GM12878 (cell line): Measurements from ENCODE around the gene FKBP11. TPM values are rescaled to one million over a fixed set of nuclear protein-coding genes. Genes with fewer than 3 reads are reported as not detected.

Source experiments
- ATF7 ChIP-seq: fragments of 450-650 bp; IDR thresholded peaks from 2 replicates; pipeline ENCODE4 v1.6.1; 2016; ENCODE audit warnings: low read depth, mild to moderate bottlenecking
- CREM ChIP-seq: IDR thresholded peaks from 2 replicates; pipeline ENCODE4 v1.6.1; 2014; ENCODE audit warnings: antibody characterized with exemption, low read depth
- IKZF1 ChIP-seq: fragments of 450-650 bp; conservative IDR thresholded peaks from 2 replicates; pipeline ENCODE4 v1.6.1; 2017; ENCODE audit warnings: antibody characterized with exemption, mild to moderate bottlenecking
- MXI1 ChIP-seq: fragments of 150-350 bp; IDR thresholded peaks from 2 replicates; pipeline ENCODE4 v1.6.1; 2011; ENCODE audit warnings: low read depth, mild to moderate bottlenecking, inconsistent platforms, low read length, improper control_type of control experiment
- NRF1 ChIP-seq: conservative IDR thresholded peaks from 2 replicates; pipeline ENCODE4 v1.6.1; 2011; ENCODE audit warnings: mild to moderate bottlenecking, low read depth, low read length, improper control_type of control experiment
- POLR2AphosphoS2 ChIP-seq: IDR thresholded peaks from 2 replicates; pipeline ENCODE4 v1.6.1; 2011; ENCODE audit warnings: low read depth, mild to moderate bottlenecking, low read length, improper control_type of control experiment, moderate library complexity
- ZBED1 ChIP-seq: IDR thresholded peaks from 2 replicates; pipeline ENCODE4 v1.6.1; 2016; ENCODE audit warnings: borderline replicate concordance
- ZNF384 ChIP-seq: IDR thresholded peaks from 2 replicates; pipeline ENCODE4 v1.6.1; 2012; ENCODE audit warnings: low read depth, mild to moderate bottlenecking, low read length, improper control_type of control experiment, borderline replicate concordance
- polyA plus RNA-seq, 11 experiments: library from polyadenylated mRNA; depleted of rRNA in 4 of 11; unstranded in 6 of 11; stranded (reverse) in 5 of 11; fragments of >200 nt; fragmentation: Nextera tagmentation in 4 of 11; fragmentation: Illumina TruSeq in 1 of 11; extraction: Ambion mirVana in 4 of 11; extraction: Trizol in 1 of 11; gene quantifications; 1 replicate in 1 of 11; 2 replicates in 10 of 11; pipeline versions ENCODE4 v1.2.1 to v1.2.3, GENCODE V29; 2011 to 2016; ENCODE audit warnings: inconsistent platforms in 2 of 11, missing spikeins in 2 of 11, low read depth in 1 of 11
- total RNA-seq, 4 experiments: library from RNA; depleted of rRNA in 3 of 4; stranded (reverse); fragments of >200 nt in 3 of 4; fragmentation: Illumina TruSeq in 1 of 4; extraction: Trizol in 1 of 4; gene quantifications; 2 replicates each; pipeline versions ENCODE4 v1.2.1 to v1.2.3, GENCODE V29; 2013 to 2021
- TF ChIP-seq, protein P1 (sequence below): fragments of 450-650 bp; IDR thresholded peaks from 2 replicates; pipeline ENCODE4 v1.6.1; 2017; ENCODE audit warnings: mild to moderate bottlenecking, moderate library complexity
- TF ChIP-seq, protein P2 (sequence below): fragments of 450-650 bp; IDR thresholded peaks from 2 replicates; pipeline ENCODE4 v1.6.1; 2017; ENCODE audit warnings: antibody characterized with exemption, mild to moderate bottlenecking, moderate library complexity
- TF ChIP-seq, protein P3 (sequence below): fragments of 450-650 bp; formaldehyde crosslinking; IDR thresholded peaks from 2 replicates; pipeline ENCODE4 v1.5.0; 2022; ENCODE audit warnings: mild to moderate bottlenecking, missing genetic modification characterization
- TF ChIP-seq, protein P4 (sequence below): fragments of 450-650 bp; IDR thresholded peaks from 2 replicates; pipeline ENCODE4 v1.6.1; 2018; ENCODE audit warnings: borderline replicate concordance, mild to moderate bottlenecking; ENCODE audit not compliant: partially characterized antibody
- TF ChIP-seq, protein P5 (sequence below): fragments of 450-650 bp; IDR thresholded peaks from 2 replicates; pipeline ENCODE4 v1.6.1; 2014; ENCODE audit warnings: mild to moderate bottlenecking
- TF ChIP-seq, protein P6 (sequence below): fragments of 450-650 bp; IDR thresholded peaks from 2 replicates; pipeline ENCODE4 v1.6.1; 2017; ENCODE audit warnings: borderline replicate concordance

Gene FKBP11
- total and polyA plus RNA-seq, 10 of the 15 experiments (the other 5 are each of a cell fraction or from before 2014, with no cell fraction given), result 25.0 to 135 (median 56.5) TPM

DNA sequence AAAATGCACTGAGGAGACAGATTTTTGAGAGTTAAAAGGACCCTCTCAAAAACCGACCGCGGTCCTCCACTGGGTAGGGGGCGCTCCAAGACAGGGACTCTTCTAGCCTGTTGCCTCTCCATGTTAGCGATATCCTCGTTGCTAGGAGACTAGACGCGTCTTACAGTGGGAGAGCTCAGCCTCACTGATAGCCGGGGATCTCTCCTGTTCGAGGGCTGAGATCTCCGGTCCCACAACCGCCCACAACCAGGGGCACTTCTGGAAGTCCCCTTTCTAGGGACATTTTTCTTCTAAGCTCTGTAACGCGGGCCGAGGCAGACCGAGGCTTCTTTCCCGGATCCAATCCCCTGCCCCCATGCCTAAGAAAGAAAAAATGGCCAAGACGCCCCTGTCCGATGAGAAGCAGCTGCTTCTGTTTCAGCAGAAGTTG lies 21.3 kb downstream of the FKBP11 start (continued):
- TF ChIP-seq, protein P1, sequence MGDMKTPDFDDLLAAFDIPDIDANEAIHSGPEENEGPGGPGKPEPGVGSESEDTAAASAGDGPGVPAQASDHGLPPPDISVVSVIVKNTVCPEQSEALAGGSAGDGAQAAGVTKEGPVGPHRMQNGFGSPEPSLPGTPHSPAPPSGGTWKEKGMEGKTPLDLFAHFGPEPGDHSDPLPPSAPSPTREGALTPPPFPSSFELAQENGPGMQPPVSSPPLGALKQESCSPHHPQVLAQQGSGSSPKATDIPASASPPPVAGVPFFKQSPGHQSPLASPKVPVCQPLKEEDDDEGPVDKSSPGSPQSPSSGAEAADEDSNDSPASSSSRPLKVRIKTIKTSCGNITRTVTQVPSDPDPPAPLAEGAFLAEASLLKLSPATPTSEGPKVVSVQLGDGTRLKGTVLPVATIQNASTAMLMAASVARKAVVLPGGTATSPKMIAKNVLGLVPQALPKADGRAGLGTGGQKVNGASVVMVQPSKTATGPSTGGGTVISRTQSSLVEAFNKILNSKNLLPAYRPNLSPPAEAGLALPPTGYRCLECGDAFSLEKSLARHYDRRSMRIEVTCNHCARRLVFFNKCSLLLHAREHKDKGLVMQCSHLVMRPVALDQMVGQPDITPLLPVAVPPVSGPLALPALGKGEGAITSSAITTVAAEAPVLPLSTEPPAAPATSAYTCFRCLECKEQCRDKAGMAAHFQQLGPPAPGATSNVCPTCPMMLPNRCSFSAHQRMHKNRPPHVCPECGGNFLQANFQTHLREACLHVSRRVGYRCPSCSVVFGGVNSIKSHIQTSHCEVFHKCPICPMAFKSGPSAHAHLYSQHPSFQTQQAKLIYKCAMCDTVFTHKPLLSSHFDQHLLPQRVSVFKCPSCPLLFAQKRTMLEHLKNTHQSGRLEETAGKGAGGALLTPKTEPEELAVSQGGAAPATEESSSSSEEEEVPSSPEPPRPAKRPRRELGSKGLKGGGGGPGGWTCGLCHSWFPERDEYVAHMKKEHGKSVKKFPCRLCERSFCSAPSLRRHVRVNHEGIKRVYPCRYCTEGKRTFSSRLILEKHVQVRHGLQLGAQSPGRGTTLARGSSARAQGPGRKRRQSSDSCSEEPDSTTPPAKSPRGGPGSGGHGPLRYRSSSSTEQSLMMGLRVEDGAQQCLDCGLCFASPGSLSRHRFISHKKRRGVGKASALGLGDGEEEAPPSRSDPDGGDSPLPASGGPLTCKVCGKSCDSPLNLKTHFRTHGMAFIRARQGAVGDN, result no peak
- TF ChIP-seq, protein P2, sequence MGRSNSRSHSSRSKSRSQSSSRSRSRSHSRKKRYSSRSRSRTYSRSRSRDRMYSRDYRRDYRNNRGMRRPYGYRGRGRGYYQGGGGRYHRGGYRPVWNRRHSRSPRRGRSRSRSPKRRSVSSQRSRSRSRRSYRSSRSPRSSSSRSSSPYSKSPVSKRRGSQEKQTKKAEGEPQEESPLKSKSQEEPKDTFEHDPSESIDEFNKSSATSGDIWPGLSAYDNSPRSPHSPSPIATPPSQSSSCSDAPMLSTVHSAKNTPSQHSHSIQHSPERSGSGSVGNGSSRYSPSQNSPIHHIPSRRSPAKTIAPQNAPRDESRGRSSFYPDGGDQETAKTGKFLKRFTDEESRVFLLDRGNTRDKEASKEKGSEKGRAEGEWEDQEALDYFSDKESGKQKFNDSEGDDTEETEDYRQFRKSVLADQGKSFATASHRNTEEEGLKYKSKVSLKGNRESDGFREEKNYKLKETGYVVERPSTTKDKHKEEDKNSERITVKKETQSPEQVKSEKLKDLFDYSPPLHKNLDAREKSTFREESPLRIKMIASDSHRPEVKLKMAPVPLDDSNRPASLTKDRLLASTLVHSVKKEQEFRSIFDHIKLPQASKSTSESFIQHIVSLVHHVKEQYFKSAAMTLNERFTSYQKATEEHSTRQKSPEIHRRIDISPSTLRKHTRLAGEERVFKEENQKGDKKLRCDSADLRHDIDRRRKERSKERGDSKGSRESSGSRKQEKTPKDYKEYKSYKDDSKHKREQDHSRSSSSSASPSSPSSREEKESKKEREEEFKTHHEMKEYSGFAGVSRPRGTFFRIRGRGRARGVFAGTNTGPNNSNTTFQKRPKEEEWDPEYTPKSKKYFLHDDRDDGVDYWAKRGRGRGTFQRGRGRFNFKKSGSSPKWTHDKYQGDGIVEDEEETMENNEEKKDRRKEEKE, result no peak
- TF ChIP-seq IKZF1, result no peak
- TF ChIP-seq ATF7, result peak; percentile 12; the same call in 1 of the 2 replicates
- no peak for TF ChIP-seq POLR2AphosphoS2
- TF ChIP-seq MXI1, result peak; percentile 89
- no peak for TF ChIP-seq NRF1
- TF ChIP-seq, protein P3, sequence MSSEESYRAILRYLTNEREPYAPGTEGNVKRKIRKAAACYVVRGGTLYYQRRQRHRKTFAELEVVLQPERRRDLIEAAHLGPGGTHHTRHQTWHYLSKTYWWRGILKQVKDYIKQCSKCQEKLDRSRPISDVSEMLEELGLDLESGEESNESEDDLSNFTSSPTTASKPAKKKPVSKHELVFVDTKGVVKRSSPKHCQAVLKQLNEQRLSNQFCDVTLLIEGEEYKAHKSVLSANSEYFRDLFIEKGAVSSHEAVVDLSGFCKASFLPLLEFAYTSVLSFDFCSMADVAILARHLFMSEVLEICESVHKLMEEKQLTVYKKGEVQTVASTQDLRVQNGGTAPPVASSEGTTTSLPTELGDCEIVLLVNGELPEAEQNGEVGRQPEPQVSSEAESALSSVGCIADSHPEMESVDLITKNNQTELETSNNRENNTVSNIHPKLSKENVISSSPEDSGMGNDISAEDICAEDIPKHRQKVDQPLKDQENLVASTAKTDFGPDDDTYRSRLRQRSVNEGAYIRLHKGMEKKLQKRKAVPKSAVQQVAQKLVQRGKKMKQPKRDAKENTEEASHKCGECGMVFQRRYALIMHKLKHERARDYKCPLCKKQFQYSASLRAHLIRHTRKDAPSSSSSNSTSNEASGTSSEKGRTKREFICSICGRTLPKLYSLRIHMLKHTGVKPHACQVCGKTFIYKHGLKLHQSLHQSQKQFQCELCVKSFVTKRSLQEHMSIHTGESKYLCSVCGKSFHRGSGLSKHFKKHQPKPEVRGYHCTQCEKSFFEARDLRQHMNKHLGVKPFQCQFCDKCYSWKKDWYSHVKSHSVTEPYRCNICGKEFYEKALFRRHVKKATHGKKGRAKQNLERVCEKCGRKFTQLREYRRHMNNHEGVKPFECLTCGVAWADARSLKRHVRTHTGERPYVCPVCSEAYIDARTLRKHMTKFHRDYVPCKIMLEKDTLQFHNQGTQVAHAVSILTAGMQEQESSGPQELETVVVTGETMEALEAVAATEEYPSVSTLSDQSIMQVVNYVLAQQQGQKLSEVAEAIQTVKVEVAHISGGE (CRISPR knock-in tag), result no peak
- TF ChIP-seq, protein P4, sequence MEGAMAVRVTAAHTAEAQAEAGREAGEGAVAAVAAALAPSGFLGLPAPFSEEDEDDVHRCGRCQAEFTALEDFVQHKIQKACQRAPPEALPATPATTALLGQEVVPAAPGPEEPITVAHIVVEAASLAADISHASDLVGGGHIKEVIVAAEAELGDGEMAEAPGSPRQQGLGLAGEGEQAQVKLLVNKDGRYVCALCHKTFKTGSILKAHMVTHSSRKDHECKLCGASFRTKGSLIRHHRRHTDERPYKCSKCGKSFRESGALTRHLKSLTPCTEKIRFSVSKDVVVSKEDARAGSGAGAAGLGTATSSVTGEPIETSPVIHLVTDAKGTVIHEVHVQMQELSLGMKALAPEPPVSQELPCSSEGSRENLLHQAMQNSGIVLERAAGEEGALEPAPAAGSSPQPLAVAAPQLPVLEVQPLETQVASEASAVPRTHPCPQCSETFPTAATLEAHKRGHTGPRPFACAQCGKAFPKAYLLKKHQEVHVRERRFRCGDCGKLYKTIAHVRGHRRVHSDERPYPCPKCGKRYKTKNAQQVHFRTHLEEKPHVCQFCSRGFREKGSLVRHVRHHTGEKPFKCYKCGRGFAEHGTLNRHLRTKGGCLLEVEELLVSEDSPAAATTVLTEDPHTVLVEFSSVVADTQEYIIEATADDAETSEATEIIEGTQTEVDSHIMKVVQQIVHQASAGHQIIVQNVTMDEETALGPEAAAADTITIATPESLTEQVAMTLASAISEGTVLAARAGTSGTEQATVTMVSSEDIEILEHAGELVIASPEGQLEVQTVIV, result no peak
- no peak for TF ChIP-seq ZNF384
- TF ChIP-seq, protein P5, sequence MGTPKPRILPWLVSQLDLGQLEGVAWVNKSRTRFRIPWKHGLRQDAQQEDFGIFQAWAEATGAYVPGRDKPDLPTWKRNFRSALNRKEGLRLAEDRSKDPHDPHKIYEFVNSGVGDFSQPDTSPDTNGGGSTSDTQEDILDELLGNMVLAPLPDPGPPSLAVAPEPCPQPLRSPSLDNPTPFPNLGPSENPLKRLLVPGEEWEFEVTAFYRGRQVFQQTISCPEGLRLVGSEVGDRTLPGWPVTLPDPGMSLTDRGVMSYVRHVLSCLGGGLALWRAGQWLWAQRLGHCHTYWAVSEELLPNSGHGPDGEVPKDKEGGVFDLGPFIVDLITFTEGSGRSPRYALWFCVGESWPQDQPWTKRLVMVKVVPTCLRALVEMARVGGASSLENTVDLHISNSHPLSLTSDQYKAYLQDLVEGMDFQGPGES, result no peak
- TF ChIP-seq, protein P6, sequence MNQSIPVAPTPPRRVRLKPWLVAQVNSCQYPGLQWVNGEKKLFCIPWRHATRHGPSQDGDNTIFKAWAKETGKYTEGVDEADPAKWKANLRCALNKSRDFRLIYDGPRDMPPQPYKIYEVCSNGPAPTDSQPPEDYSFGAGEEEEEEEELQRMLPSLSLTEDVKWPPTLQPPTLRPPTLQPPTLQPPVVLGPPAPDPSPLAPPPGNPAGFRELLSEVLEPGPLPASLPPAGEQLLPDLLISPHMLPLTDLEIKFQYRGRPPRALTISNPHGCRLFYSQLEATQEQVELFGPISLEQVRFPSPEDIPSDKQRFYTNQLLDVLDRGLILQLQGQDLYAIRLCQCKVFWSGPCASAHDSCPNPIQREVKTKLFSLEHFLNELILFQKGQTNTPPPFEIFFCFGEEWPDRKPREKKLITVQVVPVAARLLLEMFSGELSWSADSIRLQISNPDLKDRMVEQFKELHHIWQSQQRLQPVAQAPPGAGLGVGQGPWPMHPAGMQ, result no peak
- TF ChIP-seq CREM, result no peak
- no peak for TF ChIP-seq ZBED1
